Bone marrow (tissue), 2 donors: Measurements from ENCODE around the gene RAET1G.
"Not testable (repeated sequence)": the region's sequence is repeated elsewhere in the genome, so short reads cannot be mapped to it uniquely, and the experiment has no call there.

Experiments
- DNase-seq, 2 donors: peaks; one replicate each; lab custom pipeline; 2025; lab: John Stamatoyannopoulos, UW

RAET1G gene

DNA sequence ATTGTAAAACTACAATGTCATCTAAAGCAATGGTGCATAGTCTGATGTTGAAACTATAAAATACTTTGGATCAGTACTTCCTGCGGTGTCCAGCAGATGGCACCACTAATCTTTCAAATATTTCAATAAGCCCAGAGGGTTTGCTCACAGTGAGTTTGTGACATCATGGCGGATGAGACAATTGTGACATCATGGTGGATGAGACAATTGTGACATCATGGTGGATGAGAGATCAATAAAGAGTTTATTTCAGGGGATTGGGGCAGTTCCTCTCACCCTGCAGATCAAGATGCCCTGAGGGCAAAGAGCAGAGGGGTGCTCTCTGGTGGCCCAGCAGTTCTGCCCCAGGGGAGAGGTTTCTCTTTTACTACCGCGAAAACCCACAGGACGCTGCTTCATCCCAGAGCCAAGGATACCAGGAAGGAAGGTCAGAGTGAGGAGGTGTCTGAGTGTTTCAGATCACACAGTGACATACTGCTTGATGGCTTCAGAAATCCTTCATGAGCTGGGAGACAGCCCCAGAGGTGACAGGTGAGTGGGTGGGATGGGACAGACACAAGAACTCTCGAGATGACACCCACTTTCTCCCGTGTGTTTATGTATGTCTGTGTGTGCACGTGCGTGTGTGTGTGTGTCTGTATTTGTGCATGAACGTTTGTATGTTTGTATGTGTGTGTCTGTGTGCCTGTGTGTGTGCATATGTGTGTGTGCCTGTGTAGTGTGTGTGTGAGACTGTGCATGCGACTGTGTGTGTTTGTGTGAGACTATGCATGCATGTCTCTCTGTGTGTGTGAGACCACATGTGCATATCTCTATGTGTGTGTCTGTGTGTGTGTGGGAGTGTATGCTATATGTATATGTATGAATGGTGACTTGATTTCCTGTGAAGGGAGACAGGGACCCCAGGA is 11.6 kb upstream of the RAET1G start:
- DNase-seq = peak in 1 of 2 donors; percentile 28

DNA sequence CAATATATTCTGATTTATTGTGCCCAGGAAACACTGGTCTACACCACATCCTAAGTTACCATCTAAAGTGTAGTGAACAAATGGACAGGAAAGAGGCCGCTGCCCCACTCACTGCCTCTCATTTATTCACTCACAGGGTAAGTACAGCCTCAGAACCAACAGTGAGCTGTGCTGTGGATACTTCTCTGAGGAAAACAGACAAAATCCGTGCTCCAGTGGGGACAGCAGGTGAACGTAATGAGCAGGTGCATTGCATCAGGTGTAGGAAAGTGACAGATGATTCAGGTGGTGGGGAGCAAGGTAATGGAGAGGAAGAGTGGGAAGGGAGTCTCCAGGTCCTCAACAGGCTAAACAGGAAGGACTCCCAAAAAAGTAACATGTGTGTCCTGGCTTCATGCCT is 10.5 kb upstream of the RAET1G start:
- no peak for DNase-seq

DNA sequence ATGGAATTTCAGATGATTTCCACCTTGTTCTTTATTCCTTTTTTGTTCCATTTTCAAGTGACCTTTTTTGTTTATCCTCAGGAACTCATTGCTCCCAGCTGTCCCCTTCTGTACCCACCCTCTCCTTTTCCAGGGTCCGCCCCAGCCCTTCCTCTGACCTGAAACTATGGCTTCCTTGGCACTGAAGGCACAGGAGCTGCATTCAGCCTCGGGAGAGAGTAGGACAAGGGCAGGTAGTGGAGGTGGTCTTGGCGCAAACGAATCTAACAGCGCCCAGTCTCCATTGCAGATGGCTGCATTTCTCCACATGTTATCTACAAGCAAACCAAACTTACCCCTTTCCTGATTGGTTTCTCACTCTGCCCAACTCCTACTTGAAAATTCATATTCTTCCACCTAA is 10.1 kb upstream of the RAET1G start:
- no peak for DNase-seq

DNA sequence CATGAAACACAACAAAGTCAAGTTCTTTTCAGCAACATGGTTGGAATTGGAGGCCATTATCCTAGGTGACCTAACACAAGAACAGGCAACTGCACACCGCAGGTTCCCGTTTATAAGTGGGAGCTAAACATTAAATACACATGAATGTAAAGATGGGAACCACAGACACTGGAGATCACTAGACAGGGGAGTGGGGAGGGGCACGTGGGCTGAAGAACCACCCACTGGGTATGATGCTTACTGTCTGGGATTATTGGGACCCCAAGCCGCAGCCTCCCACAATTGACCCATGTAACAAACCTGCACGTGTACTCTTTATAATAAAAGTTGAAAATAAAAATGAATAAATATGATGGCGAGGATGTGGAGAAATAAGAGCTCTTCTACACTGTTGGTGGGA is 8.6 kb upstream of the RAET1G start:
- DNase-seq = no peak

DNA sequence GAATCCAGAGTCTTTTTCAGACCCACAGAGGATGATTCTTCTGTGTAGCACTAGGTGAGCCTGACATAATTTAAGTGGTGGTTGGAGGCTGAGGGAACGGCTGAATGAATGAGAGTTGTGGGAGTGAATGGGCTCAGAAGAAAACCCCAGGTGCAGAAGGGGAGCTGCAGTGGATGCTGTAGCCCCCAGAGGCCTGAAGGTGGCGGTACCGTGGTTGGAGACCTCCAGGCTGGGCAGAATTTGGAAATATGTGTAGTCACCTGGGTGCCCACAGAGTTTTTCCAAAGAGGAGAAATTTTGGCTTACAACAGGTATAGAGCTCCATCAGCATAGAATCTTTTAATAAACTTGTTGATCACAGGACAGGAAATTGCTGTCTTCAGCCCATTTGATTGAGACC is 6.5 kb upstream of the RAET1G start:
- no peak for DNase-seq

DNA sequence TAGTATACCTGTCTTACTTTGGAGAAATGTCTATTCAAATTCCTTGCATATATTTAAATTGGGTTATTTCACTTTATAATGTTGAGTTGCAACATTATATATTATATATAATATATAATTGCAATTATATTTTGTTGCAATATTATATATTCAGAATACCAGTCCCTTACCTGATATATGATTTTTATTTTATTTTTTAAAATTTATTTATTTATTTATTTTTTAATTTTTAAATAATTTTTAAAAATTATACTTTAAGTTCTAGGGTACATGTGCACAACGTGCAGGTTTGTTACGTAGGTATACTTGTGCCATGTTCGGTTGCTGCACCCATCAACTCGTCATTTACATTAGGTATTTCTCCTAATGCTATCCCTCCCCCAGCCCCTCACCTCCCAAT is 4.1 kb upstream of the RAET1G start:
- DNase-seq = not testable (repeated sequence)

DNA sequence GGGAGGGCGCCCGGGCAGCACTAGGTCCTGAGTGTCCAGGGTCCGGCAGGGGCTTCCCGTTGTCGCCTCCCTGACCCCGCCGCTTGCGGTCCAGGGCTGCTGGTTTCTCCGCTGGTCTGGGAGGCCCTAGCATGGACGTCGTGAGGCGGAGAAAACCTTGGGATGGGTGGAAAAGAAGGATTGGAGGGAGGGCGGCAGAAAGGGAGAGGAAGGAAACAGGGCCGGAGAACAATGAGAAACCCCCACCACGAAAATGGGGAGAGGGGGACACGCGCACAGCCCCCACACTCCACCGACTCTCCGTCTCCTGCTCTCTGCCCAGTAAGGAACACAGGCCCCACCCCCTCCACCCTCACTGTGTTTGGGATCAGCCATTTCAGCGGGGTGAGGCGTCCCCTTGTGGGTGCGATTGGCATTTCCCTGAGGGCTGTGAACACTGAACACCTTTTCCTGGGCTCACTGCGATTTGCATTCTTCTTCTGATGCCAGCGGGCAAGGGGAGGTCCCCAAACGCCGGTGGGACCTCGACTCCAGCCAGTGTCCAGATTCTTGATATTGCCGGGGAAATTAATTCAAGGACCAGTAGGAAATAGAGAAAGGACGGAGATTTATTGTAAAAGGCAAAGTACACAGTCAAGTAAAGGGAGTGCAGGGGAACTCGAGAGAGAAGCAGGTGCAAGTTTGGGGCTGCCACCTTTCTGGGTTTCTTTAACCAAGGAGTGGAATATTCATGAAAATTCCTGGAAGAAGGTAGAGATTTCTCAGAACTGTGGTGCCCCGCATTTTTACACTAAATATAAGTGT is 3.3 kb upstream of the RAET1G start:
- peak; percentile 47 to 74 for DNase-seq

DNA sequence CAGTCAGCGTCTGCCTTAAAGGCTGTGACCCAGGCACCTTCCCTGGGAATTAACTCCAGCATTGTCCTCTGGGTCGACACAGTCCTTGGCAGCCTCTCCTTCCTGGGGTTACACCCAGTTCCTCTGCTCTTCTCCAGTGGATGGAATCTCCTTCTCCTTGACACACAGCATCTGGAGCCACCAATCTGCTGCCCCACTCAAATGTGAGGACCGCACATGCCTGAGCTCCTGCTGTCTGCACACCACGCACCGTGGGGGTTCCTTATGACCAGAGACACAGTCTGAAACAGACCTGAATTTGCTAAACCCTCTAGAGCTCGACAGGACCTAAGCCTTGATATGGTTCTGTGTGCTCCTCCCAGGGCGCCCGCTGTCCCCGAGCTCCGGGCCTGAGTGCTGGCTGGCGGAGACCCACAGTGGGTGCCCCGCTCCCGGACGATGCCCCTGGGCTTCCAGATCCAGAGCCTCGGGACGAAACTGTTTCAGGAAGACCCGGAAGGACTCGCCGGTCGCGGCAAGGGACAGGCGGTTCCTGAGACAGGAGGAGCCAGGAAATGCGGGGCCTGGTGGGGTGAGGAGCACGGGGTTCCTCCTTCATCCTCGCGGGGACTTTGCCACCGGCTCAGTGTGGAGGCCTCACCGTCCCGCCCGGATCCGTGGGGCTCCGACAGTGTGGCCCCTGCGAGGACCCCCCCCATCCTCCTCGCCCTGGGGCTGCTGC is 2.5 kb upstream of the RAET1G start:
- no peak for DNase-seq

DNA sequence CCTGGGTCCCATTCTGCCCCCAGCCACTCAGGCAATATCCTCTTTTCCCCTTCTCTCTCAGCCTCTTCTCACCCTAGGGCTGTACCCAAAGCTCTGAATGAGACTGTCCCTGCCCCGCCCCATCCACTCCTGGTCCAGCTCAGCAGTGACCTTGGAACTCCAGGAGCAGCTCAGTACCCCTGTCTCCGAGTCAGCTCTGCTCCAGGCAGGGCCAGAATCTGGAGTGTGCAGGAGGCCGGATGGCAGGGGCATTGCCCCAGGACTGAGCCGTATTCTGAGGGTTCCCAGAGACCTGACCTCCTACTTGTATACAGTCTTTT is 2.0 kb upstream of the RAET1G start:
- DNase-seq = no peak

DNA sequence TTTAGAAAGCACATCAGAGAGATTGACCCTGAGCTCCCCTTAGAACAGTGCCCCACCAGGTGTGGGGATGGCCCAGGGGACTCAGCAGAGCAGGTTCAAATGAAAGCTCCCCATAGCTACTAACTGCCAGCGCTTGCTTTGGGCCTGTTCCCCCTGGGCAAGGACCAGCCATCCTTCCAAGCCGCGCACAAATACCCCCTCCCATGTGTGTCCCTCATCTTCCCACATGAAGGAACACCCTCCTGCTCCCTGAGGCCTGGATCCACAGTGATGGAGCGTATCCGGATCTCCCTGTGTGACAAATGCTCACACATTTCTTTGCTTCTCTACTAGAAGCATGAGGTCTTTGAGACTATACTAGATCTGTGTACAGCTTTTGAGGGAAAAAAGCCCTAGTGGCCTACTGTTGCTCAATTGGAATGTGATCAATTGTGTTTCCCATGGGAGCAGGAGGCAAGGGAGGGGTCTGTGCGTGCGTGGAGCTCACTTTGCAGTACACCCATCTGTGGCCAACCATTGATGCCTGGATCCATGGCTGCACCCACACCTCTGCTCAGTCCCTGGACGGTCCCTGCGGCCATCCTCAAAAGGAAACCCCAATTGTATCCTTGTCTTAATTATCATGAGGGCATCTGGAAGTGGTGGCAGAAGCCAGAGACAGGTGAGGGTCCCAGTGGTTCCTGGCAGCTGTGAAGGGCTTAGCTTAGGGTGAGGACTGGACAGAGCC is 1.4 kb upstream of the RAET1G start:
- no peak for DNase-seq

DNA sequence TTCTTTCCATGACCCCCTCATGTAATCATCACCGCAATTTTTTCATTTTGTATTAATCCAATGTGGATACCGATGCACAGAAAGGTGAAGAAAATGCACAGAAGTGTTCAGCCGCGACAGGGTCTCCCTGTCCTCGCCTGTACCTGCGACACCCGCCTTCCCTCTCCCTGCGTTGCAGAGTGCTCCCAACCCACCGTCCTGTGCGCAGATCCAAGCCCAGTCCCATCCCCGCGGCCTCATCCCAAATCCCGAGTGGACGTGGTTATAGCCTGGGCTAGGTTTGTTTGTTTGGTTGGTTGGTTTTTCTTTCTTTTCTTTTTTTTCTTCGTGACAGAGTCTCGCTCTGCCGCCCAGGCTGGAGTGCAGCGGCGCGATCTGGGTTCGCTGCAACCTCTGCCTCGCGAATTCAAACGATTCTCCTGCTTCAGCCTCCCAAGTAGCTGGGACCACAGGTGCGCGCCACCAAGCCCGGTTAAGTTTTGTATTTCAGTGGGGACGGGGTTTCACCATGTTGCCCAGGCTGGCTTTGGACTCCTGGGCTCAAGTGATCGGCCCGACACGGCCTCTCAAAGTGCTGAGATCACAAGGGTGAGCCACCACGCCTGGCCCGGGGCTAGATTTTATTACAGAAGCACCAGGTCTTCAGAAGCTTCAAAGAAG is 536 bp upstream of the RAET1G start:
- DNase-seq = no peak

DNA sequence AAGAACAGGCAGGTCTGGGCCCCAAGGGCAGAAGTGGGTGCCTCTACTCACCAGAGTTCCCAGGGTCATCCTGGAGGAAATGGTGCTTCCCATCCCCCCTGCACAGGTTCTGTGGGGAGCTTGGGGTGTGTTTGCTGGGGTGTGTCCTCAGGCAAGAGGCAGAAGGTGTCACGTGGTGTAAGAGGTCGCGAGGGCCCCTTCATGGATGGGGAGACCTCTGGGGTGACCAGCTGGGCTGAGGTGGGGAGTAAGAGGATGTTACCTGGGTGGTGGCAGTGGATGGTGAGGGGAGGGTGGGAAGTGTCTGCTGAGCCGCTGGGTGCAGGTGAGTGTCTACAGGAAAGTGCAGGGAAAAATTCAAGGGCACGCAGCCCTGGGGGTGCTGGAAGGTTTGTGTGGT is 830 bp downstream of the RAET1G start:
- DNase-seq = not testable (repeated sequence)

DNA sequence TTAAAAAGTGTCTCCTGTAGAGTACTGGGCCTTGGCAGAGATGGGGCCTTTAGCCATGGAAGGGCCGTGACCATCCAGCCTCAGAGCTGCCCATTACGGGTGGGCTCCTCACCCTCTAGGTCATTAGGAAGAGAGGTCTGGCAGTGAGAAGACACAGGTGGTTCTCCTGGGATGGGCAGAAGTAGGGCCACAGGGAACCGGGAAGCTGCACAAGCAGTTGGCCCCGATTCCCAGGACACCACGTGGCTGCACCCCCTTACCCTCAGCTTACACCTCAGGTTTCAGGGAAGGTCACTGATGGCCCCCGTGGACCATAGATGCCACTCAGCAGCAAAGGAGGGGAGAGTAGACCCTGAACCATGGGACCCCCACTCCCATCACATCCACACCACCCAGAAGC is 1.6 kb downstream of the RAET1G start:
- DNase-seq = no peak

DNA sequence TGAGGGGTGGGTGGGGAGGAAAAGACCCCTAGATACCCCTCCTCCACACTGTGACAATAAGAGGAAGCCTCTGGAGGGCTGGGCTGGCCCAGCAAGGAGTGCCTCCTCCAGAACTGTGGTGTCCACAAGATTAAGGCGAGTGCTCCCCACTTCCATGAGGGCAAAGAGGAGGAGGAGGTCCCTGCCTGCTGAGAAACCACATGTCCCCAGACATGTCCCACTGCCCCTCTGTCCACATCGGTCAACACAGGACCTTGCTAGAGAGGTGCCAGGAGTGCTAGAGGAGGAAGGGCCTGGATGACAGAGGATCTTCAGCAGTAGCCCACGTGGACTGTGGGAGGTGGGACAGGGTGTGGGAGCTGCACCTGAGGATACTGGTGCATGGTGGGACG is 3.1 kb downstream of the RAET1G start:
- DNase-seq = no peak

DNA sequence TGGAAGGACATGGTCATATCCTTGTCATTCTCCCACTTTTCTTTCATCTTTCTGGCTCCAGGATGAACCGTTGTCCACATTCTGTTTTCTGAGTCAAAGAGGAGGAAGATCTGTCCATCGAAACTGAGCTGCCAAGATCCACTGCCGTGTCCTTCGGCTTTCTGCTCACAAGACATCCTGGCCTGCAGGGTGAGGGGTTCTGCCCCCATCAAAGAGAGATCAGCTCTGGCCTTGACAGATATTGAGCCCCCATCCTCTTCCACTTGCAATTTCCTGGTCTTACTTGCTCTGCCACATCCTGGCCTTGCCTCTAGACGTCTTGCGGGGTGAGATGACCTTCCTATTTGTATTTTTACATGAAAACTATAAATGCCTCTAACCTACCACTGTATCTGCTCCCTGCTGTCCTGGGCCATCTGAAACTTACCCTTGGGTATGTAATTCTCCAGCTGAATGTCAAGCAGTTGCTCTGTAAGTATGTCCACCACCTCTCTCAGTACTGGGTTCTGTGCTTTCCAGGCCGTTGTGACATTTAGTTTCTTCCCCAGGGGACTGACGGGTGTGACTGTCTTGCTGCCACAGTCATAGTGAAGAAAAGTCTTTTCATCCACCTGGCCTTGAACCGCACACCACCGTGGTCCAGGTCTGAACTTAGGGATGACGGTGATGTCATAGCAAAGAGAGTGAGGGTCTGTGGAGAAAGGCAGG is 3.6 kb downstream of the RAET1G start:
- not testable (repeated sequence) for DNase-seq

DNA sequence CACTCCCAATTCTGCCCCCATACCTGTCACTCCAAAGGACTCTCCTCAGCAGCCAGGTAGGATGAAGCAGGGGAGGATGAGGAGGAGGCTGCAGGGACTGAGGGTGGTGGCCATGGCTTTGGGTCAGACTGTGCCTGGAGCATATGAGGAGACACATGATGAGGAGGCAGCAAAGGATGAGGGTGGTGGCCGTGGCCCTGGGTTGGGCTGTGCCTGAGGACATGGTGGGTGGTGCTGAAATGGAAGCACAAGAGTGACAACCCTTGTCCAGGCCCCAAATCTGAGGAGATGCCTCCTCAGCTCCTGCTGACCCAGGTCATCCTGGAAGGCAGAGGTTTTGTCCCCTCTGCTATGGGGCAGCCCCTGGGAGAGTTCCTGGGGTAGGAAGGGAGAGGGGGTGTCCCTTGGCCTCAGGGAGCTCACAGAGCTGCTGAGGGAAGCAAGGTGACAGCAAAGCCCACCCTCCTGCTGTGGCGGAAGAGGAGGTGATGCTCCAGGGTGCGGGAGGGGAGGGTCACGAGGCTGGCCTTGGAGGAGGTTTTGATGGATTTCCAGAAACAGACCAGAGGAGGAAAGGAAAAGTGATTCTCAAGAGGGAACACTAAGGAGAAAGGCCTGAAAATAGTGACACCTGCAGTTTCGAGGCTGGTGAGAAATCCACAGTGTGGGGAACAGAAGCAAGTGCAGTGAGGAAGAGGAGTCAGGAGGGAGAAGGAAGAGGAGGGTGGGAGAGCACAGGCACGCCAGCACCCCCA is 4.6 kb downstream of the RAET1G start:
- no peak for DNase-seq

DNA sequence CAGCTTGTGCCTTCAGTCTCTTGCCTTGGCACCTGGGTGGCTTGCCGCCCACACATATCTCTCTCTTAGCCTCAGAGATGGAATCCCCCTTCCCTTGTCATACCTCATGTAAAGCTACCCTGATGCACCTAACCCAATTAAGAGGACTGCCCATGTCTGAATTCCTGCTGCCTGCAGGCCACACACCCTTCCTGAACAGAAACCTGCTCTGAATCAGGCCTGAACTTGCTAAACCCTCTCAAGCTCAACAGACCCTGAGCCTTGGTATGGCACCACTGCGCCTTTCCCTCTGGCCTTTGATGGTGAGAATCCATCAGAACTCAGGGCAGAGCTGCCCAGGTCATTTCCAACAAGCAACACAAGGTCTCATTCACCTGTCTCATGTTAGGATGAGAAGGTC is 5.2 kb downstream of the RAET1G start:
- no peak for DNase-seq

DNA sequence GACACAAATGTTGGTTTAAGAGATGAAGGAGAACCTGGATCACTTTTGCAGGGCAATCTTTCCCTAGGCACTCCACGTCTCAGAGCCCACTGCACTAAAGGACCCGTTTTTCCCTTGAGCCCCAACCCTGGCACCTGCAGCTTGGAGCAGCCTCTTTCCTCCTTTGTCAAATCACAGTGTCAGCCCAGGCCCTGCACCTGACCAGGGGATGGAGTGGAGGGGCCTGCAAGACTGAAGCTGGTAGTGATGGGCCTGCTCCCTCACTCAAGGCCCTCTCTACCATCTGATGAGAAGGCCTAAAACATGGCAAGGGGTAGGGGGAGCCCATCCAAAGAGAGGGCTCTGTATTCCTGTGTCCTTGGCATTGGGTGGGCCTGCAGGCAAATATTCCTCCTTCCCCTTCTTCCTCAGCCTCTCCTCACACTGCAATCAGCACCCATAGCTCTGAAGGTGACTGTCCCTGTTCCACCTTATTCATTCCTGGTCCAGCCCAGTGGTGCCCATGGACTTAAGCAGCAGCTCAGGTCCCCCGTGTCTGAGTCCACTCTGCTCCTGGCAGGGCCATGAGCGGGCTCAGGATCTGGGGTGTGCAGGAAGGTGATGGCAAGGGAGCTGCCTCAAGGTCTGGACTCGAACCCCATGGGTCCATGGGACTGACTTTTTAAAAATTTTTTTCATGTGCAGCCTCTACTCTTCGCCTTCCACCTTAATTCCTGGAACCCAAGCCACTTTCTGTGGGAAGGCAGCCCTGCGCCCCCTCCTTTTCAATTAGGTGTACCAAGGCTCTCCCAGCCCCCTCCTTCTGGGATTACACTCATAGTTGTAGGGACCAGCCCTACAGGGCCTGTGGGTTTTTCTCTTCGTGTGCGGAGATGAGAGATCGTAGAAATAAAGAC is 6.7 kb downstream of the RAET1G start:
- DNase-seq = no peak
